GM19099 (cell line): ENCODE measurements around the gene PARD3.

Experiments
- POLR2A ChIP-seq: IDR thresholded peaks from 3 replicates; pipeline ENCODE4 v1.6.1; 2011; ENCODE audit warnings: low read depth; ENCODE audit not compliant: insufficient read length; ENCODE audit errors: extremely low read depth

Gene PARD3

DNA sequence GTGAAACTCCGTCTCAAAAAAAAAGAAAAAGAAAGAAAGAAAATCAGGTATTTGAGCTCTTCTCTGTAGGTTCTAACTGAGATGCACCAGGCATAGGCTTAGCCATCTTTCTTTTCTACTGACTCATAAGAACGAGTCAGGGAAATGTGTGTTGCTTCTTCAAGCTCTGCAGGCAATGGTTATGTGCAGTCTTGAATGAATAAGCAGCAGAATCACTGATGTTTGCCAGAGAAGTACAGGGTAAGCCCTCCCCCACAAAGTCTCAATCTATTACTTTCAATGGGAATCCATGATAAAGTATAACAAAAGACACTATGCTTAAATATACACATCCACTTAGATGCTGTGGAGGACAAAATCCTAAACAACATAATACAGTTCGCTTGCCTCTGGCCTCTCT is 239.2 kb downstream of the PARD3 start:
- no peak for TF ChIP-seq POLR2A

DNA sequence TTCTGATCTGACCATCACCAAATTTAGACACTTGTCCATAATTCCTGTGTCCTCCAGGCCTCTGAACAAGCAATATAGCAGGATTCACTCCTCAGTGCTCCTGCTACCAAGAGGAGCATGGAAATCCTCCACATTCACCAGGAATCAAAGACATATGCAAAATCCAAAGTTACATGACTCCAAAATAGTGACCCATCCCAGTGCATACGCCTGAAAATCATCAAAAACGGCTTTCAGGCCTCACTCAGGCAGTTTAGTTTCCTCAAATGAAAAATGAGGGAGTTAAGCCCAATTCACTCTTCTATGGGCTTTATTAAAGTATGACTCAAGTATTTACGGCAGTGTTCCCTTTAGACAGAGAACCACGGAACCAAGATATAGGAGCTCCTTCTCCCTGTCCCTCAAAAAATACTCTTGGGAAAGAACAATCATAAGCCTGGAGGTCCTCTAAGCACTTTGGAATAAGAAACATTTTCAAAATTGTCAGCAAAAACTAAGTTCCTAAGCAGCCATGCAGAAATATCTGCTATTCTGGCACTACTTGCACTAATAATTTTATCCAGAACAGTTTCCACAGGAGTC is 240.7 kb downstream of the PARD3 start:
- TF ChIP-seq POLR2A: no peak

DNA sequence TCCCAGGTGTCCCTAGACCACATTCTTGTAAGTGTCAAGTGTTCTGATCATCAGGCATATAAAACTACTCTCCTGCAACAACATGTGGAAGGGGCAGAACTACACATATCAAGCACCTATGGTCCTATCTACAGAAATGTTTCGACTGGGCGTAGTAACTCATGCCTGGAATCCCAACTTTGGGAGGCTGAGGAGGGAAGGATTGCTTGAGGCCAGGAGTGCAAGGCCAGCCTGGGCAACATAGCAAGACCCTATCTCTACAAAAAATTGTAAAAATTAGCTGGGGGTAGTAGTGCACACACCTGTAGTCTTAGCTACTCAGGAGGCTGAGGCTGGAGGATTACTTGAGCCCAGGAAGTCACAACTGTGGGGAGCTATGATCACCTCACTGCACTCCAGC is 244.2 kb downstream of the PARD3 start:
- no peak for TF ChIP-seq POLR2A

DNA sequence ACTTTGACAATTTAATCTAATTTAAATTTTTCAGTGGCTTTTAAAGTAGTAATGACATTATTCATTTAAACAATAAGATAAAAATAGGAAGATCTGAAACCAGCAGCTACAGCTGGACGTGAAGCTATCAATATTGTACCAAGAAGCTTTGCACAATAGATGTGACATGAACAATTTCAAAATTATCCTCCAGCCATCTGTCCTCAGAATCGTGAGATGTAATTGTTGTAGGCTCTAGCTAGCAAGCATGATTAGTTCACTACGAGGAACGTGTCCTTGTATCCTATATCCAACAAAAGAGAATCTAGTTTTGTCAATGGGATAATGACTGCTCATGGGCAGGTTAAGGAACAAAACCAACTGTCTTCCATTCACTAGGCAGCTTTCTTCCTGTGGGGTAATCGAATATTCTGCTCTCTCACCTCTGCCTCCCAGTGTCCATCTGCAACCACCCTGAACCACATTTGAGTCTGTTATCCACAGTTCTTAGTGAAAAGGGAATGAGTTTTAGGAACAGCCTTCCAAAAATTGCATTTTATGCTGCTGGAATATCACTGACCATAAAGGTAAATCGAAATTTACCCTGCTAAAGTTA is 247.3 kb downstream of the PARD3 start:
- TF ChIP-seq POLR2A: no peak

DNA sequence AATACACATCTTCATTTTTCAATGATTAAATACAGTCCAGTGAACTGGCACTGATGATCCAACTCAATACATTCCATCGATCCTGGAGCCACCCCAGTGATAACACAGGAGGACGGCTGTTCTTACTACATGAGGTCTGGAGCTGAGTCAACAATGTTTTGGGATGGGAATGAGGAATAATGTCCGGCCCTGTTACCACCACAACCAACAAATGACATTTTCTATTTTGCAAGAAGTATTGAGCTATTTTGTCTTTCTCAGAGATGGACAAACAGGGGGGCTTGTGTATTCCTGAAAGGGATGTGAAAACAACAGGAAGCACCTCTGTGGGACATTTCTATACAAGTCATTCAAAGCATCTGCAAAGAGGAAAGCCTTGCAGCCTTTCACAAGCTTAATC is 249.2 kb downstream of the PARD3 start:
- no peak for TF ChIP-seq POLR2A

DNA sequence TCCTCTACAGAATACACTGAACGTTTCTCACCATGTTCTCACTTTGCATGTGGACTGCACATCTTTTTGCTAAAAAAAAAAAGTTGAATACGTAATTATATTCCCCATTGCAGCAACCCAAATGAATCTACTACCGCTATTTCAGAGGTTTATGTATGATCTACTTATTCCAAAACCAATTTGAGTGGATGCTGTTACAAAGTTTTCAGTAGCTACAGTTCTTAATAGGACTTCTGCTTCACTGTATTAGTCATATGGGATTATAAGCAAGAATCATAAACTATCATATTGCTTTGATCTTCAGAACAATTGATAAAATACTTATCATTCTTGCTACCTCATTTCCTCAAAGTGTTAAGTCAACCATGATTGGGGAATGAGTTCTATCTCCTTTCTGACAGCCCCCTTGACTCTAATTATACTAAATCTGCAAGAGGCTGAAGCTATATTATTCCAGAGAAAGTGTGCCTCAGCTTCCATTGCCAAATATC is 257.0 kb downstream of the PARD3 start:
- TF ChIP-seq POLR2A: no peak

DNA sequence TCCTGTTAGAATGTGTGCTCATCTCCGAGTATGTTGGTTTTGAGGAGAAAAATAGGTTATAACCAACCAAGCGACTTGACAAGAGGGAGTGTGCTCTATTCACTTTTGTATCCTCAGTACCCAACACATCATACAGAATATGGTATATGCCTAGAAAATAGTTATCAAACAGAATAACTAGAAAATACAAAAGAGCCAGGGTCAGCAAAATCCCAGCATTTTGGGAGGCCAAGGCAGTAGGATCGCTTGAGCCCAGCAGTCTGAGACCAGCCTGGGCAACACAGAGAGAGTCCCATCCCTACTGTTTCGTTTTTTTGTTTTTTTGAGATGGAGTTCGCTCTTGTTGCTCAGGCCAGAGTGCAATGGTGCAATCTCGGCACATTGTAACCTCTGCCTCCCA is 257.9 kb downstream of the PARD3 start:
- TF ChIP-seq POLR2A: no peak

DNA sequence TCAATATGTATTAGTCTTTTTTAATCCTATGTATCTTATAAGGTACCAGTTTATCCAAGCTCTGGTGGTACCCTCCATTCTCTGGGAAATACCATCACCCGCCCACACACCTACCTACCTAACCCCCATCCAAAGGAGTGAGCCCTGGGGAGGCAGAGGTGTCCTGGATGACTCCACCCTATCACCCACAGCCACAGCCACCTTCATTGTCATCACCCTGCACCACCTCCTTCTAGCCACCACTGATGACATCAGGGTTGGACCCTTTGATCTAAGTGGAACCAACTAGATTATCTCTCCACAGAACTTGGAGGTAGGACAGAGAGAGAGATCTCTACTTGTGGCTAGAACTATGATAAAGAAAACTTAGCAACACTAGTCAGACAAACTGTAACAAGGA is 259.4 kb downstream of the PARD3 start:
- no peak for TF ChIP-seq POLR2A

DNA sequence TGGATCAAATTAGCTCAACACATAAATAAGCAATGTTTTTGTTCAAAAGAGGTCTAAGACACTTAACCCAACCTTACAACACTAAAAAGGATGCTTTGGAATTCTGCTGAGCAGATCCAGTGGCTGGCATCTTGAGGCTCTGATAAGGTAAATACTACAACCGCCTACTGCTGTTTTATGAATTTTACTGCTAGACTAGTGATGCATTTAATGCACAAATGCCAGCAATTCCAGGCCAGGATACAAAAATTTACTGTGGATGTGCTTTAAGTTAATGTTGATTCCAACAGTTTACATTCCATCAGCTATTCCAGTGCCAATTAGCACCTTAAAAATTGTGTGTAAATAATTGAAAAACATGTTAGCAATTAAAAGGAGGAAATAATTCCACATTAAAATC is 261.3 kb downstream of the PARD3 start:
- TF ChIP-seq POLR2A: no peak

DNA sequence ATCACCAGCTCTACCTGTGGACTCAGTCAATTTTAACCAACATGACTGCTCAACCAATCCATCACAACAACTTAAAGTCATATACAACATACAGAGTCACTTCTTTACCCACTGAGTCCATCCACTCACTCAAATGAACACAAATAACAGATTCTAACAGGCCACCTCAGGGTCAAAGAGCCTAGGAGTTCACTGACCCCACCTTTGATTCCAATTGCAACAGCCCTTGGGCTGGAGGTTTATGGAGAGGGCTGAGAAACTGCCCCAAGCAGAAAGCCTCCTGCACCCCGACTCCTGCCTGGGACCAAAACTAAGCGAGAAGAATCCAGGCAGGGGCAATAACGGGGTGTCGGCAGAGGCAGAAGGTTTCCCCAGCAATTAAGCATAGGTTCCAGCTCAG is 263.8 kb downstream of the PARD3 start:
- TF ChIP-seq POLR2A: no peak

DNA sequence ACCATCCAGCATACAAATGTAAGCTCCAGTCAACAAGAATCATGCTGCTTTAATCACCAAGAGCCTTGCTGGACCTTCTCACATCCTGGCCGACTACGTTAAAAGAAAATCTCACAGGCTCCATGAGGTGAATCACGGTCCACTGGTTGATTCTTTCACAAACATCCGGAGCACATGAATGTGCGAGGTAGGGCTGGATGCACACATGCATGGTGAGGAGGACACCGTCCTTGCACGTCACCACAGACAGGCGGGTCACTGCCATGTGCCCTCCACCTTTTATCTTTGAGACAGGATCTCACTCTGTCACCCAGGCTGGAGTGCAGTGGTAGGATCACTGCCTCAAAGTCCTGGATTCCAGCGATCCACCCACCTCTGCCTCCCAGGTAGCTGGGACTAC is 265.1 kb downstream of the PARD3 start:
- TF ChIP-seq POLR2A: no peak

DNA sequence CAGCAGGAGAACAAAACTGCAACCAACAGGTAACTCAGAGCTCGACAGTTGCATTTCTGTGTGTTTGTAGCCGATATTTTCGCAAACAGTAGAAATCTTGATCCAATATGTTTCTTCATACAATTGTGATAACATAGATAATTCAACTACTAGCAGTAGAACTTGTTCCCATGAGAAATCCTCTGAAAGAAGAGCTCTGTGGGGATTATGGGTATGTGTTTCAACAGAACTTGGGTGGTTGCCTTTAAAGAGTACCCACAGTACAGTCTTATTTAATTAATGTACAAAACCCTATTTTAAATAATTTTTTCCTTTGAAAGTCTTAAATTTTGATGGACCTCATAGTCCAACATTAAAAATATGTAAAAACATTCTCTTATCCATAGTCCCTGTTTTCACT is 266.1 kb downstream of the PARD3 start:
- no peak for TF ChIP-seq POLR2A

DNA sequence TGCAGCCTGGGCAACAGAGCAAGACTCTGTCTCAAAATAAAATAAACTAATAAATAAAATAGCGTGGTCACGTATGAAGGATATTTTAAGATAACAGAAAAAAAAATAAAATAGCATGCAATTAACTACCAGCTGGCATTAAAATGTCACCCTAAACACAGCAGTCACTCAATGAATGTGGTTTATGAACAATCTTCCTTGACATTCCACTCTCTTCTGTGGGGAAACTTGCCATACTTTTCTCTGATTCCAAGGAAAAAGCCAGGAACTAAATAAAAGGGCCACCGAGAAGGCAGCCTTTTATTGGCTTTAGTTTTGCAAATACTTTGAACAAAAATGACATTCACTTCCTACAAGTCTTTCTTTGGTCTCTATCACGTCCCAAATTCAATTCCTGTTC is 266.6 kb downstream of the PARD3 start:
- TF ChIP-seq POLR2A: no peak

DNA sequence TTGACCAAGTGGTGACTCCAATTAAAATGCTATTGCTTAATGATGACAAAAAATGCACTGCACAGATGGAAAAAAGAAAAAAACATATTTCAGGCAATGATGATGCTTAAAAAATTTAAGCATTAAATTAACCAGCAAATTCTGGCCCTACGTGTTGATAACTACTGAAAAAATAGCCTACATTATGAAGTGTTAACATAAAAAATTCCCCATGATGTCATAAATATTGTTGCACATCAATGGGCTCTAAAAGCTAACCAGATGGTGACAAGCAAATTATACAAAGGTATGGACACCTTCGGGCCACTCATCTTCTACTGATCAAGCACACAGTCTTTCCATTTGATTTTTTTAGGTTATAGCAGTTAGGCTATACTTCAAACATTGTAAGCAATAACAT is 267.4 kb downstream of the PARD3 start:
- no peak for TF ChIP-seq POLR2A

DNA sequence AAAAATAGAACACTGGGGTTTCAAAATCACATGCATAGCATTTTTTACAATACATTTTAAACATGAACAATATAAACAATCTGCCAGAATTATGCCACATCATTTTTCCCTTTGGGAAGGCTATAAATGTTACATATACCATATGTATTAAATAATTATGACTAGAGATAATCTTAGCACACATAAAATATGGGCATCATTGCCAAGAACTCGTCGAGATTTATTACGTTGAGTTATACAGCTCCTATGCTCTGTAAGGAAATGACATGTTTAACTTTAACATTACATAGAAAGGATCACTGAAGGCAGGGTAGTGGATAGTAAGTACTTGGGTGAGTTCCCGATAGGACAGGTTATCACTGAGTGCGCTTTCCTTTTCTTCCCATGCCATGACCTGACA is 267.8 kb downstream of the PARD3 start:
- TF ChIP-seq POLR2A: no peak

DNA sequence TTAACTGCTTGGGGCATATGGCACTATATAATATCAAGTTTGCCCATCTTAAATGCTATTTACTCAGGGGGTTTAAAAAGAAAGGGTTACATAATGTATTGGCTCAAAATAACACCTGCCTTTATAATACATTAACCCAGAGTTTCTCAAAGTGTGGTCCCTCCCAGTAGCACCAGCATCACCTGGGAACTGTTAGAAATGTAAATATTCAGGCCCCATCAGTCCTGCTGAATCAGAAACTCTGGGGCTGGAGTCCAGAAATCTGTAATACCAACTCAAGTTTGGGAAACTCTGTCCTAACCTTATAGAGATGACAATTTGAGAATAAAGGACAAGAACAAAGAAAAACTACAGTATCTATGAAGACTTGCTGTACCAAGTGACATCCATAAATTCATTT is 270.7 kb downstream of the PARD3 start:
- TF ChIP-seq POLR2A: no peak

DNA sequence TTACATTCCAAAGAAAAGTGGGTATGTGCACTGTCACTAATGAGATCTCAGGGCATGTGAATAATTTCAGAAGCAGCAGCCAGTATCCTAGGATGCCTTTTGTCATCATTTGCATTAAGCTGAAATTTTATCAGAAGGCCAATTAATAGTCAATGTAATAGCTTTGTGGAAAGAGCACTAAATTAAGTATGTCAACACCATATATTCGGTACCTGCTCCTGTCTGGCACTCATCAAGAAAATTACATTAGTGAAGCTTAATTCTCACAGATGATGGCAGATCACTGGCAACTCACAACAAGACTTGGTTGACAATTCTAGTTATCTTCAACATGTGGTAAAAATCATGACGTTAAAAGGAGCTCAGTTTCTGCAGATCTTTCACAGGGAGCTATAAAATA is 271.4 kb downstream of the PARD3 start:
- no peak for TF ChIP-seq POLR2A
